Panc1 (cell line): Measurements from ENCODE around the gene COL16A1.

Experiments used
- CTCF ChIP-seq: fragments of 450-650 bp; IDR thresholded peaks from 2 replicates; pipeline ENCODE4 v1.5.1; 2017; ENCODE audit warnings: mild to moderate bottlenecking
- POLR2AphosphoS5 ChIP-seq: IDR thresholded peaks from 2 replicates; pipeline ENCODE4 v1.6.1; 2012; ENCODE audit warnings: mild to moderate bottlenecking, low read depth, low read length, moderate library complexity
- TCF7L2 ChIP-seq: IDR thresholded peaks from 2 replicates; pipeline ENCODE4 v1.6.1; 2011; ENCODE audit warnings: mild to moderate bottlenecking, low read depth, low read length, inconsistent platforms

GRCh38 chr1:31691446-31691845, 12.4 kb downstream of the COL16A1 start:
- TF ChIP-seq CTCF = no peak
- no peak for TF ChIP-seq TCF7L2
- TF ChIP-seq POLR2AphosphoS5 = no peak
